Measurements from ENCODE around the gene TCP11L2.

Gene TCP11L2

GRCh38 chr12:106300761-106301160 lies 1.8 kb upstream of the TCP11L2 start:
- no peak overlapping the region for H3K27ac ChIP-seq
- TF ChIP-seq CTCF (conservative IDR thresholded peaks at IDR 0.05) (no peak), ZFX (IDR thresholded peaks at IDR 0.05) (no peak)

- no peak for TF ChIP-seq ZFX (IDR thresholded peaks at IDR 0.05)
- TF ChIP-seq CTCF (conservative IDR thresholded peaks at IDR 0.05) = no peak
- H3K27ac ChIP-seq = peak overlapping the region; percentile 78
Observed at GRCh38 chr12:106301241-106301610, 1.3 kb upstream of the TCP11L2 start.

GRCh38 chr12:106301611-106302321 lies 767 bp upstream of the TCP11L2 start:
- peak overlapping the region; percentile 78 for H3K27ac ChIP-seq
- no peak for TF ChIP-seq CTCF (conservative IDR thresholded peaks at IDR 0.05)
- no peak for TF ChIP-seq ZFX (IDR thresholded peaks at IDR 0.05)

GRCh38 chr12:106303202-106303820 lies 778 bp downstream of the TCP11L2 start:
- H3K27ac ChIP-seq = peak overlapping the region; percentile 78
- no peak for TF ChIP-seq CTCF (conservative IDR thresholded peaks at IDR 0.05)
- TF ChIP-seq ZFX (IDR thresholded peaks at IDR 0.05) = no peak

GRCh38 chr12:106304001-106304421 lies 1.5 kb downstream of the TCP11L2 start:
- TF ChIP-seq CTCF (conservative IDR thresholded peaks at IDR 0.05) (no peak), ZFX (IDR thresholded peaks at IDR 0.05) (no peak)
- no peak overlapping the region for H3K27ac ChIP-seq

GRCh38 chr12:106304797-106305196 lies 2.3 kb downstream of the TCP11L2 start:
- H3K27ac ChIP-seq = no peak overlapping the region

More at GRCh38 chr12:106304797-106305196, 2.3 kb downstream of the TCP11L2 start:
- no peak for TF ChIP-seq ZFX (IDR thresholded peaks at IDR 0.05)
- TF ChIP-seq CTCF (conservative IDR thresholded peaks at IDR 0.05) = no peak

All from C4-2B (cell line).